HCT116 (cell line): ENCODE data around the gene PKHD1. TPM values are rescaled to one million over a fixed set of nuclear protein-coding genes. Genes with fewer than 3 reads are reported as not detected.

Source experiments
- ATAC-seq: fragments of 200-7000 bp; cut with Tn5 transposase; 2 replicates; pipeline ENCODE4 v1.9.1; 2020; ENCODE audit warnings: mild to moderate bottlenecking, moderate library complexity
- BruUV-seq: library from RNA; stranded (reverse); fragments of 400-500 nt; replicated peaks from 2 replicates; lab custom pipeline; 2021; lab: Mats Ljungman, UMichigan
- CTCF ChIA-PET: fragments of 300-600 bp; sonication (Branson Sonifier 250); formaldehyde crosslinking; loops from one replicate; lab custom pipeline; 2021; ENCODE audit warnings: antibody characterized with exemption; lab: Charles Lee
- POLR2A ChIA-PET: fragments of 300-600, 350-600 bp; sonication (Branson Sonifier 250); formaldehyde crosslinking; loops from one replicate; lab custom pipeline; 2021; ENCODE audit warnings: antibody characterized with exemption; lab: Charles Lee
- RAD21 ChIA-PET, 2 experiments: fragments of 300-600 bp; sonication (Branson Sonifier 250); formaldehyde crosslinking; loops; one replicate each; lab custom pipeline; 2023; ENCODE audit warnings: low total read pairs in 2 of 2; ENCODE audit not compliant: uncharacterized antibody in 2 of 2, unreplicated experiment in 2 of 2, low non-redundant PET in 1 of 2; lab: Charles Lee
- DNase-seq: peaks from one replicate; pipeline ENCODE4 v3.0.0-alpha.2; 2010; ENCODE audit warnings: low read depth, low spot score
- H2AFZ ChIP-seq: fragments of 200-600 bp; shearing (Covaris generic), sonication (generic); 2 replicates; pipeline ENCODE4 v1.6.1; 2017; ENCODE audit warnings: low read depth, mixed run types, mixed read lengths, antibody characterized with exemption, low read length; ENCODE audit not compliant: poor library complexity, severe bottlenecking
- H3K27ac ChIP-seq: 2 replicates; pipeline ENCODE4 v1.5.1; 2012; ENCODE audit warnings: low read depth, low read length
- H3K27me3 ChIP-seq: fragments of 200-600 bp; sonication (generic); 2 replicates; pipeline ENCODE4 v1.6.1; 2016; ENCODE audit warnings: mixed run types, low read length, mixed read lengths; ENCODE audit not compliant: insufficient read depth
- H3K36me3 ChIP-seq, 2 experiments: fragments of 200-500 bp in 1 of 2; fragments of 200-600 bp in 1 of 2; sonication (Bioruptor generic) in 1 of 2; sonication (generic) in 1 of 2; 2 replicates each; pipeline versions ENCODE4 v1.5.1 to v1.6.1; 2014 to 2016; ENCODE audit warnings: low read length in 2 of 2, inconsistent platforms in 1 of 2, mixed read lengths in 1 of 2, mixed run types in 1 of 2; ENCODE audit not compliant: insufficient read depth in 2 of 2, control insufficient read depth in 1 of 2
- H3K4me1 ChIP-seq, 2 experiments: fragments of 200-600 bp in 1 of 2; sonication (generic) in 1 of 2; 2 replicates each; pipeline versions ENCODE4 v1.5.1 to v1.6.1; 2012 to 2017; ENCODE audit warnings: low read length in 2 of 2, inconsistent platforms in 1 of 2, mild to moderate bottlenecking in 1 of 2, mixed read lengths in 1 of 2, mixed run types in 1 of 2, moderate library complexity in 1 of 2; ENCODE audit not compliant: insufficient read depth in 2 of 2, control insufficient read depth in 1 of 2
- H3K4me2 ChIP-seq: fragments of 200-600 bp; sonication (generic); 2 replicates; pipeline ENCODE4 v1.6.1; 2017; ENCODE audit warnings: mixed run types, low read length, mixed read lengths
- H3K4me3 ChIP-seq, 2 experiments: fragments of 200-600 bp in 1 of 2; sonication (generic) in 1 of 2; replicated peaks in 1 of 2; 2 replicates each; pipeline ENCODE4 v1.5.1; 2011 to 2016; ENCODE audit warnings: low read length in 2 of 2, control low read depth in 1 of 2, low read depth in 1 of 2, mild to moderate bottlenecking in 1 of 2, mixed read lengths in 1 of 2, mixed run types in 1 of 2
- H3K79me2 ChIP-seq: fragments of 200-600 bp; sonication (generic); 2 replicates; pipeline ENCODE4 v1.6.1; 2017; ENCODE audit warnings: mild to moderate bottlenecking, mixed run types, low read length, moderate library complexity, mixed read lengths; ENCODE audit not compliant: insufficient read depth
- H3K9ac ChIP-seq: fragments of 200-600 bp; sonication (generic); 2 replicates; pipeline ENCODE4 v1.6.1; 2016; ENCODE audit warnings: low read length, mixed read lengths
- H3K9me2 ChIP-seq: fragments of 200-600 bp; sonication (generic), shearing (Covaris generic); 2 replicates; pipeline ENCODE4 v1.6.1; 2017; ENCODE audit warnings: mixed run types, mild to moderate bottlenecking, moderate library complexity; ENCODE audit not compliant: insufficient read depth
- H3K9me3 ChIP-seq, 2 experiments: fragments of 200-500 bp in 1 of 2; fragments of 200-600 bp in 1 of 2; sonication (Bioruptor generic) in 1 of 2; sonication (generic) in 1 of 2; 2 replicates each; pipeline ENCODE4 v1.6.1; 2014 to 2017; ENCODE audit warnings: low read length in 2 of 2, mixed read lengths in 2 of 2, inconsistent platforms in 1 of 2, low read depth in 1 of 2, mild to moderate bottlenecking in 1 of 2, mixed run types in 1 of 2, moderate library complexity in 1 of 2; ENCODE audit not compliant: control insufficient read depth in 1 of 2, insufficient read depth in 1 of 2
- H4K20me1 ChIP-seq: fragments of 200-600 bp; sonication (generic), shearing (Covaris generic); 2 replicates; pipeline ENCODE4 v1.6.1; 2017; ENCODE audit warnings: mixed run types, mild to moderate bottlenecking, moderate library complexity; ENCODE audit not compliant: insufficient read depth
- CEBPB ChIP-seq: IDR thresholded peaks from 2 replicates; pipeline ENCODE4 v1.6.1; 2012; ENCODE audit warnings: low read depth
- EGR1 ChIP-seq: IDR thresholded peaks from 2 replicates; pipeline ENCODE4 v1.6.1; 2012; ENCODE audit warnings: low read depth
- ELF1 ChIP-seq: IDR thresholded peaks from 2 replicates; pipeline ENCODE4 v1.6.1; 2012; ENCODE audit warnings: low read depth, borderline replicate concordance
- EZH2phosphoT487 ChIP-seq: fragments of 200-600 bp; IDR thresholded peaks from 2 replicates; pipeline ENCODE4 v1.6.1; 2018; ENCODE audit warnings: antibody characterized with exemption, borderline replicate concordance
- FOSL1 ChIP-seq: IDR thresholded peaks from 2 replicates; pipeline ENCODE4 v1.6.1; 2012; ENCODE audit warnings: low read depth
- JUND ChIP-seq: IDR thresholded peaks from 2 replicates; pipeline ENCODE4 v1.6.1; 2012
- POLR2A ChIP-seq: IDR thresholded peaks from 2 replicates; pipeline ENCODE4 v1.7.0; 2011; ENCODE audit warnings: borderline replicate concordance; ENCODE audit not compliant: insufficient read depth, insufficient read length; ENCODE audit errors: extremely low read depth
- RAD21 ChIP-seq: IDR thresholded peaks from 2 replicates; pipeline ENCODE4 v1.6.1; 2012; ENCODE audit warnings: low read depth, mild to moderate bottlenecking
- SIN3A ChIP-seq: IDR thresholded peaks from 2 replicates; pipeline ENCODE4 v1.6.1; 2012; ENCODE audit warnings: low read depth
- SRF ChIP-seq: IDR thresholded peaks from 2 replicates; pipeline ENCODE4 v1.6.1; 2012; ENCODE audit warnings: low read depth
- TCF7L2 ChIP-seq: IDR thresholded peaks from 2 replicates; pipeline ENCODE4 v1.7.0; 2011; ENCODE audit warnings: borderline replicate concordance, inconsistent platforms; ENCODE audit not compliant: insufficient read depth, insufficient read length; ENCODE audit errors: extremely low read depth
- YY1 ChIP-seq: IDR thresholded peaks from 2 replicates; pipeline ENCODE4 v1.6.1; 2011; ENCODE audit warnings: low read length, low read depth, moderate library complexity, mild to moderate bottlenecking; ENCODE audit not compliant: insufficient replicate concordance; ENCODE audit errors: extremely low read depth
- ZFX ChIP-seq: fragments of 450-650 bp; IDR thresholded peaks from 2 replicates; pipeline ENCODE4 v1.6.1; 2017
- ZNF274 ChIP-seq: fragments of 200-500 bp; sonication (Bioruptor generic); IDR thresholded peaks from 2 replicates; pipeline ENCODE4 v1.6.1; 2014; ENCODE audit warnings: mild to moderate bottlenecking, low read depth, low read length, inconsistent platforms
- intact Hi-C: fragments of 100-400 bp; cut with micrococcal nuclease; formaldehyde crosslinking; loops from 2 replicates; pipeline ENCODE4 v1.10.0; 2022
- total RNA-seq: library from RNA; stranded (reverse); gene quantifications from one replicate; pipeline ENCODE4 v1.2.1, GENCODE V29; 2021; ENCODE audit not compliant: unreplicated experiment
- TF ChIP-seq, protein P1 (sequence below): IDR thresholded peaks from 2 replicates; pipeline ENCODE4 v1.6.1; 2012
- TF ChIP-seq, protein P2 (sequence below): IDR thresholded peaks from 2 replicates; pipeline ENCODE4 v1.6.1; 2012; ENCODE audit warnings: low read depth
- TF ChIP-seq, protein P3 (sequence below): IDR thresholded peaks from 2 replicates; pipeline ENCODE4 v1.6.1; 2012

The PKHD1 gene
- total RNA-seq, 1 experiment from 2014 or later = not detected

DNA sequence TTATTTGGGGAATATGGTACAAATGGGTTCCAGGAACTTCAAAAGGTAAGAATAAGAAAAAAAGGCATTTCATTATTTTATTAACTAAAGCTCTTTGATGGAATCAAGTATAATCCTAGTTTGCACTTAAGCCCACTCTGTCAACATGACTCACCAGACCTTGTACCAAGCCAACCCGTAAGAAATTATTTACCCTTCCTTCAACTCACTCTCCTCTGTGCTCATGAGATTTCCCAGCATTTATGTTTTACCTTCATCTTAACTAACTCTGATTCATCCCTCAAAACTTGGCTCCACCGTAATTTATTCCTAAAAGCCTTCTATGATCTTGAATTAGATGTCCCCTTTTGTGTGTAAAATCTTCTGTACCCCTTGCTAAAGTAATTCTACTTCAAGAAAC lies 308.7 kb downstream of the PKHD1 start:
- Histone ChIP-seq H2AFZ (no peak overlapping the region), H3K4me3 (no peak overlapping the region), H3K79me2 (no peaks in the 10 kb centered on the region), H3K9me3 (peaks cover 0 to 3% of the 10 kb centered on the region in 2 experiments; a peak in 1 of 4 replicates), H3K27ac (no peak overlapping the region), H3K4me2 (no peak overlapping the region), H4K20me1 (no peaks in the 10 kb centered on the region), H3K27me3 (no peaks in the 10 kb centered on the region), H3K4me1 (no peaks in the 10 kb centered on the region), H3K9me2 (no peaks in the 10 kb centered on the region), H3K9ac (no peak overlapping the region), H3K36me3 (no peaks in the 10 kb centered on the region)
- intact Hi-C loops = no loop called here
- ChIA-PET RAD21 (no interaction called here), POLR2A (no interaction called here), CTCF (no interaction called here)
- no TSS peak for BruUV-seq
- DNase-seq = no peak
- TF ChIP-seq, protein P1, sequence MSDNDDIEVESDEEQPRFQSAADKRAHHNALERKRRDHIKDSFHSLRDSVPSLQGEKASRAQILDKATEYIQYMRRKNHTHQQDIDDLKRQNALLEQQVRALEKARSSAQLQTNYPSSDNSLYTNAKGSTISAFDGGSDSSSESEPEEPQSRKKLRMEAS = no peak
- TF ChIP-seq EGR1 = no peak
- no peak for TF ChIP-seq FOSL1
- TF ChIP-seq, protein P2, sequence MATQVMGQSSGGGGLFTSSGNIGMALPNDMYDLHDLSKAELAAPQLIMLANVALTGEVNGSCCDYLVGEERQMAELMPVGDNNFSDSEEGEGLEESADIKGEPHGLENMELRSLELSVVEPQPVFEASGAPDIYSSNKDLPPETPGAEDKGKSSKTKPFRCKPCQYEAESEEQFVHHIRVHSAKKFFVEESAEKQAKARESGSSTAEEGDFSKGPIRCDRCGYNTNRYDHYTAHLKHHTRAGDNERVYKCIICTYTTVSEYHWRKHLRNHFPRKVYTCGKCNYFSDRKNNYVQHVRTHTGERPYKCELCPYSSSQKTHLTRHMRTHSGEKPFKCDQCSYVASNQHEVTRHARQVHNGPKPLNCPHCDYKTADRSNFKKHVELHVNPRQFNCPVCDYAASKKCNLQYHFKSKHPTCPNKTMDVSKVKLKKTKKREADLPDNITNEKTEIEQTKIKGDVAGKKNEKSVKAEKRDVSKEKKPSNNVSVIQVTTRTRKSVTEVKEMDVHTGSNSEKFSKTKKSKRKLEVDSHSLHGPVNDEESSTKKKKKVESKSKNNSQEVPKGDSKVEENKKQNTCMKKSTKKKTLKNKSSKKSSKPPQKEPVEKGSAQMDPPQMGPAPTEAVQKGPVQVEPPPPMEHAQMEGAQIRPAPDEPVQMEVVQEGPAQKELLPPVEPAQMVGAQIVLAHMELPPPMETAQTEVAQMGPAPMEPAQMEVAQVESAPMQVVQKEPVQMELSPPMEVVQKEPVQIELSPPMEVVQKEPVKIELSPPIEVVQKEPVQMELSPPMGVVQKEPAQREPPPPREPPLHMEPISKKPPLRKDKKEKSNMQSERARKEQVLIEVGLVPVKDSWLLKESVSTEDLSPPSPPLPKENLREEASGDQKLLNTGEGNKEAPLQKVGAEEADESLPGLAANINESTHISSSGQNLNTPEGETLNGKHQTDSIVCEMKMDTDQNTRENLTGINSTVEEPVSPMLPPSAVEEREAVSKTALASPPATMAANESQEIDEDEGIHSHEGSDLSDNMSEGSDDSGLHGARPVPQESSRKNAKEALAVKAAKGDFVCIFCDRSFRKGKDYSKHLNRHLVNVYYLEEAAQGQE = no peak
- TF ChIP-seq ZNF274 = no peak
- no peak for TF ChIP-seq ZFX
- TF ChIP-seq SIN3A = no peak
- no peak for TF ChIP-seq JUND
- no peak for TF ChIP-seq CEBPB
- TF ChIP-seq, protein P3, sequence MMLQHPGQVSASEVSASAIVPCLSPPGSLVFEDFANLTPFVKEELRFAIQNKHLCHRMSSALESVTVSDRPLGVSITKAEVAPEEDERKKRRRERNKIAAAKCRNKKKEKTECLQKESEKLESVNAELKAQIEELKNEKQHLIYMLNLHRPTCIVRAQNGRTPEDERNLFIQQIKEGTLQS = no peak
- TF ChIP-seq ELF1 = no peak
- no peak for TF ChIP-seq POLR2A
- no peak for TF ChIP-seq TCF7L2
- no peak for TF ChIP-seq SRF
- no peak for TF ChIP-seq EZH2phosphoT487
- TF ChIP-seq YY1 = no peak
- no peak for TF ChIP-seq RAD21
- ATAC-seq = no peak
